ENCODE results near the gene NCEH1.
"Not testable (repeated sequence)": the region's sequence is repeated elsewhere in the genome, so short reads cannot be mapped to it uniquely, and the experiment has no call there.

NCEH1 gene

GRCh38 chr3:172612871-172613678, 97.8 kb downstream of the NCEH1 start:
- no peak for DNase-seq (ENCODE audit: low read depth)

- no peak for DNase-seq (ENCODE audit: low read depth)
Observed at GRCh38 chr3:172609750-172610149, 101.1 kb downstream of the NCEH1 start.

DNA sequence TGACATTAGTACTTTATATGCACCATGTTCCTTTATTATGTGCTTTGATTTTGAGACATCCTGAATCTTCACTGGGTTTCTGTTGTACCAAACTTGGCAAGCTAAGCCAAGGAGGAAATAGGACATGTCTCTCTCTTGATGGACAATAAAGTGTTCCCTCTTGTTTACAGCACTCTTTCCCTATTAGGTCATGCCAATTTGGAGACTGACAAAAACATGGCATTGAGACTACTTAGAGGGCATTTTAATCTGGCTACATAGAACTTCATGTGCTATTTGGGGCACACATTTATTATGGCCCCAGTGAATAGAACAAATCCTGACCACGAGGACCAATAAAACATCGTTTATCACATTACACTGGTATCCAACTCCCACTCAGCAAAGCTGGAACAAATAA, 102.3 kb downstream of the NCEH1 start:
- DNase-seq (ENCODE audit: low read depth), result no peak

- DNase-seq (ENCODE audit: low read depth), result no peak
Observed at GRCh38 chr3:172607305-172608121, 103.4 kb downstream of the NCEH1 start.

GRCh38 chr3:172606021-172606420, 104.8 kb downstream of the NCEH1 start:
- DNase-seq (ENCODE audit: low read depth), result no peak

GRCh38 chr3:172604895-172605646, 105.8 kb downstream of the NCEH1 start:
- DNase-seq (ENCODE audit: low read depth), result no peak

DNA sequence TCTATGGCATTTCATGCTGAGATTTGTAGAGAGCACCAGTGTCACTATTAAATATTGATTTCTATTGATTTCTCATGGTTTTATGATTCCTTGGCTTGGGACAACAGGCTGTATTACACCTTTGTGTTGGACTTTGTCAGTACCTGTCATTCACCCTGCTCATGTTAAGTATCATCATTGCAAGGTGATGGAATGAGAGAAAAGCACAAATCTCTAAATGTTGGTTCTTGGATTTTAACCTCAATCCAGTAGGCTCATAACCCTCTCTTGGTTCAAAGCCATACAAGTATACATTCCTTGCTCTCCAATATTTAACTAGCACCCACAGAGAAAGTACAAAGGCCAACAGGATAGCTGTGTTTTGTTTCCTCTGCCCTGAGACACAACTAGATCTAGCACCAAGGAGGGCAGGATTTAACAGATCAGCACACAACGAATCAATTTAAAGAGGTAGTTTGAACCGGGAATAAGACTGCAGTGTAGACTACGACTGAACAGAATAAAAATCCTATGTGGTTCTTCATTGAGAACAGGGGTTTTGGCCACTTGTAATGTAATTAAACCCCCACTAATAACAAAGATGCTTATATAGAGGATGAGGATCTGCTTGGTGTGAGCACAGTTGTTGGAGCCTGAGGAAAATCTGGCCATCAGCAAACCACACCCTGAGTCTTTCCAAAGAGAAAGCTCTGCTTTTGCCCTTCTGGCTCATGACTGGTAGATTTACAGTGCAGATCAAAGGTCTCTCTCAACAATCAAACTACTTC, 109.6 kb downstream of the NCEH1 start:
- no peak for DNase-seq (ENCODE audit: low read depth)

GRCh38 chr3:172600644-172601065, 110.2 kb downstream of the NCEH1 start:
- DNase-seq (ENCODE audit: low read depth), result no peak

- DNase-seq (ENCODE audit: low read depth), result no peak
Observed at GRCh38 chr3:172598904-172599303, 112.0 kb downstream of the NCEH1 start.

GRCh38 chr3:172596394-172596706, 114.5 kb downstream of the NCEH1 start:
- DNase-seq (ENCODE audit: low read depth), result no peak

DNA sequence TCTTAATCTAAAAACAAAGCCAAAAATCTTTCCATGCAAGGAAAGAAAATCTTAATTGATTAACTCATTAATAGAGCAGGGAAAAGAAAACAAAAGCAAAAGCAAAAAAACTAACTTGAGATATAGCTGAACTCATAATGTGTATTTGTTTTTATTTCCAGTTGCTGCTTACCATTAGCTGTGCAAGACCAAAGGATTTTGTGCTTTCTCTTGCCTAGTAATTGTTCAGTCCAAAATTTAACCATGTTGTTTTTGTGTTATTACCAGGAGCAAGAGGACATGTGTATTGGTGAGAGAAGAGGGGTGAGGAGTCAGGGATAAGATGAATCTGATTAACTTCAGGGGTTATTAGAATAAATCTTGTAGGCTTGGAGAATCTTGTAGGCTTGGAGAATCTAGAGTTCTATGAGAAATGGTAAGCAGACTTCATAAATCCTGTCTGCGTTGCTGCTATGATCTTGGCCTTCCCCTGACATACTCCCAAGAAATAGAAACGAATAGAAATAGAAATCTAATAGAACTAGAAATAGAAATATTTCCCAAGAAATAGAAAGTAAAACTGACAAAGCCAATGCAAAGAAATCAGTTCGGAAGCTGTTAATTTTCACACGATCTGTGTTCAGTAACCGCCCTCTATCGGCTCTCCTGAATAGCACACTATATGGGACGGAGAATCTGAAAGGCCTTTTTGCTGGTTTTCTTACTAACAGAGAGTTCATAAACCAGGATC, 115.0 kb downstream of the NCEH1 start:
- DNase-seq (ENCODE audit: low read depth), result no peak

GRCh38 chr3:172594900-172595663, 115.8 kb downstream of the NCEH1 start:
- DNase-seq (ENCODE audit: low read depth), result not testable (repeated sequence)

DNA sequence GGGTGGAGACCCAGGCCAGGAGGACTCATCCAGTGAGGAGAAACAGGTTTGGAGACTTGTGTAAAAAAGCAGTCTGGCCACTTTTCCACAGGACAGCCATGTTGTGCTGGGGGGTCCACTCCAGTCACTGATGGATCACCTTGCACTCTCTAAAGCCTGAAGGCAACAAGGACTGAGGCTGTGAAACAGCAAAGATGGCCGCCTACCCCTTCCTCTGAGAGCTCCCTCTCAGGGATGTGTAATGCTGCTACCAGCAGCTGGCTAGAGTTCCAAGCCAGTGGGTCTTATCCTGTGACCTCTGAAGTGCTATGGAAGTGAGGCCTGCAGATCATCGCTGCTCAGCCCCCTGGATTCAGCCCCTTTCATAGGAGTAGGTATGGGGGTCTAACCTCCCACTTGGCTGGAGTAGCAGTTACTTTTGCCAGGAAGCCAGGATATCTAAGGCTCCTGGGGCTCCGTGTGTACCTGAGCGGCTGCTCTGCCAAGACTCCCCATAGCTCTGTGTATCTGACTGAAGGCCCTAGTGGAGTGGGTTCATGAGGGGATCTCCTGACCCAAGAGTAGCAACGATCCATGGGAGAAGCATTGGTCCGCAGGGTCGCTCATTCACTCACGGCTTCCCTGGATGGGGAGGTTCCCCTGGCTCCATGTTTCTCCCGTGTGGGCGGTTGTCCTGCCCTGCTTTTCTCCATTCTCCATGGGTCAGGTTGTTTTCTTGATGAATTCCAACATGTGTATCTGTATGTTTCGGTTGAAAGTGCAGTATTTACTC, 117.8 kb downstream of the NCEH1 start:
- no peak for DNase-seq (ENCODE audit: low read depth)

DNA sequence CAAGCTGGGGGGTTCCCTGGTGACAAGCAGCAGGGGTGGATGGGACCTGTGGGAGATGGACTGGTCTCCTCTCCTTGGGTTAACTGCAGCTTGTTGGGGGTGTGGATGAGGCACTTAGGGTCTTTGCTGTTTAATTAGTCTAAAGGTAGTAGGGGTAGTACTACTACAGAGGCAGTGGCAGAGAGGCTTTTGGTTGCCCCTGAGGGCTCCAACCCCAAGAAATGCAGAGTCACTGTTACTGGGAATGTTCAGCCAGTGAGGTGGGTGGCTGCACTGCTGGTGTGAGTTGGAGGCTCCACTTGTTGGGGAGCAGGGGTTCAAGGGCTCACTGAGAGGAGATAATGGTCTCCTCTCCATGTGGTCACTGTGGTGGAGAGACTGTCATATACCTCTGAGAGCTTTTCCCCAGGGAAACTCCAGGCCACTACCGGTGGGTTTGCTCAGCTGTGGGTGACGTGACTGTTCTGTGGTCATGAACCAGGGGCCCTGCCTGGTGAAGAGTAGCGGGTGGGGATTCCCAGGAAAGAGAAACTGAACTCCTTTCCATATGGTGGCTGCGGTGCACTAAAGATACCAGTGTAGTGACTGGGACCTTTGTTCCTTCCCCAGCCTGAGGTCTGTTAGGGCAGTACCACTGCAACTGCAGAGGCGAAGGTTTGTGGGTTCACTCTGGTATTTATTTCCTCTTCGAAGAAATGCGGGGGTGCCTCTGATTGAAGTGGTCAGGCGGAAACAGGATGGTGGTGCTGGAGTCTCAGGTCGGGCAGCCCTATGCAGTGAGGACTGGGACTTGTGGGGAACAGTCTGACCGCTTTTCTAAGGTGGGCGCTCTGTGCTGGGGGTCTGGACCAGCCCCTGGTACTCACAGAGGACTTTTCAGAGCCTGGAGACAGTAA, 118.7 kb downstream of the NCEH1 start:
- DNase-seq (ENCODE audit: low read depth), result peak; percentile 71

GRCh38 chr3:172591125-172591605, 119.7 kb downstream of the NCEH1 start:
- no peak for DNase-seq (ENCODE audit: low read depth)

DNA sequence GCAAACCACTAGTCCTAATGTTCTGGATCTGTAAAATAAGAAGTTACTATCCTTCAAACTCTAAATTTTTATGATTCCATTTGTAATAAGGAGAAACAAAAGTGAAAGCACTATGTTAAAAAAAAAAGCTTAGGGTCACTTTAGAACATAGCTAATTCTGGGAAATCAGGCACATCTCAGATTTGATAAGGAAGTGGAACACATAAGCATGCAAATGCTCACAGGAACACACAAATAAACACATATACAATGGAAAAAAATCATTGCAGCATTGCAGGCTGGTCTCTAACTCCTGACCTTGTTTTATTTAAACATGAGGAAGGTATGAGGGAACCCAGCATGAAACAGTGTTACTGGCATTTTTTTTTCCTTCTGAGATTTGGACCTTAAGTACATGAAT, 124.4 kb downstream of the NCEH1 start:
- DNase-seq (ENCODE audit: low read depth), result no peak

- no peak for DNase-seq (ENCODE audit: low read depth)
Observed at GRCh38 chr3:172585954-172586353, 124.9 kb downstream of the NCEH1 start.

- DNase-seq (ENCODE audit: low read depth), result no peak
Observed at GRCh38 chr3:172582712-172583111, 128.2 kb downstream of the NCEH1 start.

All from CMK (cell line).